ENCODE results near the gene PRR19. TPM values are rescaled to one million over a fixed set of nuclear protein-coding genes. Genes with fewer than 3 reads are reported as not detected.
A peak's percentile ranks its signal among the peaks of the same experiment; 100 is the strongest.

The PRR19 gene
- total RNA-seq, 6 experiments from 2014 or later = 0.67 to 2.0 (median 0.86) TPM

- Mint-ChIP-seq H3K9me3 (no peaks in the 10 kb centered on the region), H3K4me3 (no peak overlapping the region), H3K27me3 (ENCODE audit: insufficient read depth) (peaks cover 26% of the 10 kb centered on the region), H3K36me3 (ENCODE audit: low read depth) (no peaks in the 10 kb centered on the region), H3K27ac (no peak overlapping the region), H3K4me1 (ENCODE audit: low read depth) (peaks cover 22% of the 10 kb centered on the region)
- no peak for DNase-seq
- TF ChIP-seq, protein P1, sequence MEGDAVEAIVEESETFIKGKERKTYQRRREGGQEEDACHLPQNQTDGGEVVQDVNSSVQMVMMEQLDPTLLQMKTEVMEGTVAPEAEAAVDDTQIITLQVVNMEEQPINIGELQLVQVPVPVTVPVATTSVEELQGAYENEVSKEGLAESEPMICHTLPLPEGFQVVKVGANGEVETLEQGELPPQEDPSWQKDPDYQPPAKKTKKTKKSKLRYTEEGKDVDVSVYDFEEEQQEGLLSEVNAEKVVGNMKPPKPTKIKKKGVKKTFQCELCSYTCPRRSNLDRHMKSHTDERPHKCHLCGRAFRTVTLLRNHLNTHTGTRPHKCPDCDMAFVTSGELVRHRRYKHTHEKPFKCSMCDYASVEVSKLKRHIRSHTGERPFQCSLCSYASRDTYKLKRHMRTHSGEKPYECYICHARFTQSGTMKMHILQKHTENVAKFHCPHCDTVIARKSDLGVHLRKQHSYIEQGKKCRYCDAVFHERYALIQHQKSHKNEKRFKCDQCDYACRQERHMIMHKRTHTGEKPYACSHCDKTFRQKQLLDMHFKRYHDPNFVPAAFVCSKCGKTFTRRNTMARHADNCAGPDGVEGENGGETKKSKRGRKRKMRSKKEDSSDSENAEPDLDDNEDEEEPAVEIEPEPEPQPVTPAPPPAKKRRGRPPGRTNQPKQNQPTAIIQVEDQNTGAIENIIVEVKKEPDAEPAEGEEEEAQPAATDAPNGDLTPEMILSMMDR (IDR thresholded peaks at IDR 0.05) = no peak
Observed at GRCh38 chr19:42322305-42322704, 20.4 kb downstream of the PRR19 start.

- DNase-seq = no peak
- TF ChIP-seq, protein P1 (IDR thresholded peaks at IDR 0.05) = no peak
- Mint-ChIP-seq H3K4me3 (peak overlapping the region; percentile 28; the same call in 1 of the 2 replicates), H3K36me3 (ENCODE audit: low read depth) (no peaks in the 10 kb centered on the region), H3K27ac (no peak overlapping the region), H3K4me1 (ENCODE audit: low read depth) (peaks cover 30% of the 10 kb centered on the region), H3K27me3 (ENCODE audit: insufficient read depth) (peaks cover 26% of the 10 kb centered on the region), H3K9me3 (no peaks in the 10 kb centered on the region)
Observed at GRCh38 chr19:42323473-42323851, 21.5 kb downstream of the PRR19 start.

DNA sequence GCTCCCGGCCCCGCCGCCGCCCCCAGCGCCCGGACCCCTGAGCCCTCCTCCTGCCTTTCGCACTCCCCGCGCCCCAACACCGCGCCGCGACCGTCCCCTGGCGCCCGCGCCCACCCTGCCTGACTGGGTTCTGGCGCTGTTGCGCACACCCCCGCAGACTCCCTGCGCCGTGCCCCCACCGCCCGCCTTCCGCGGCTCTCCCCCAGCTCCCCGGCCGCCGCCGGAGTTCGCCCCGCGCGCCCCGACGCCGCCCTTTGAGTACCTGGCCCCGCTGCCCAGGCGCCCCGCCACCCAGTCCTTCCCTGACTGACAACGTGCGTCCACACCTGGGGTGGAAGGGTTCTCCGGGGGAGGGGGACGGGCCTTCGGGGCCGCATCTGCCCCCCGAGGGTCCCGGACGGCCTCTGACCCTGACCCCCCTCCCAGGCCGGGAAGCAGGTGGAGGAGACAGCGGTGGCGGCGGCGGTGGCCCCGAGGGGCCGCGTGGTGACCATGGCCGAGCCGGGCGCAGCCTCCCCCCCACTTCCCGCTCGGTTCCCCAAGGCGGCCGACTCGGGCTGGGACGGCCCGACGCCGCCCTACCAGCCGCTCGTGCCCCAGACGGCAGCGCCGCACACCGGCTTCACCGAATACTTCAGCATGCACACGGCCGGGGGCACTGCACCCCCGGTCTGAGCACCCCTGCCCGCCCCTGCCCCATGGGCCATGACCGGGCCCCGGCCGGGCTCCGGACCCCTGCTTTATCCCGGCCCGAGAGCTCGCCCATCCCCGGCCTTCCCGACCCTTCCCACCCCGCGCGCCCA is 22.1 kb downstream of the PRR19 start:
- no peak for DNase-seq
- Mint-ChIP-seq H3K27ac (no peak overlapping the region), H3K4me3 (no peak overlapping the region), H3K27me3 (ENCODE audit: insufficient read depth) (peaks cover 26% of the 10 kb centered on the region), H3K4me1 (ENCODE audit: low read depth) (peaks cover 30% of the 10 kb centered on the region), H3K9me3 (no peaks in the 10 kb centered on the region), H3K36me3 (ENCODE audit: low read depth) (no peaks in the 10 kb centered on the region)
- TF ChIP-seq, protein P1 (IDR thresholded peaks at IDR 0.05) = no peak

DNA sequence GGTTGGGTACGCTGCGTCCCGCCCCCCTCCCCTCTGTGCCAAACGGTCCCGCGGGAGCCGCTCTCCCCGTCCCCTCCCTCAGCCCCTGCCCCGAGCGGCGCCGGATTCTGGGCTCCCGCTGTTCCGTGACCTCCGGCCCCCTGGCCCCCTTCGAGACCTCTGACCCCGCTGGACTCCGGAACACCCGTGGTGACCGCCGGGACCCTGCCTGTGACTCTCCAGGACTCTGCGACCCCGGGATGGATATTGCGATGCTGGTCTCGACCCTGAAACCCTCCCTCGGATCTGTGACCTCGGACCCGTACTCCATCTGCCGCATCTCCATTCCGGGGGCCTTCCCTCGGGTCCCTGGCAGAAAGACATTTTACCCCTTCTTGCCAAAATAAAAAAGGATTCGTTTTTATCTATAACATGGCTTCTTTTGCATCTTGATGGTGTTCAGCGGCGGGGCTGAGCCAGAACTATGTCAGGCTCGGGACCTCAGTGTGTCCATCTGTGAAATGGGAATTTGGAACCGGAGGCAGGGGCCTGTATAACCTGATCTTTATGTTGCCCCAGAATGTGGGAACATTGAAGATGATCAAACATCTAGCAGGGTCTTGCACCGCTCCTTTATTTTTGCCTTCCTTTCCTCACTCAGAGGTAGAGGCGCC is 22.8 kb downstream of the PRR19 start:
- DNase-seq = no peak
- H3K36me3 Mint-ChIP-seq (ENCODE audit: low read depth) = no peaks in the 10 kb centered on the region
- H3K27ac Mint-ChIP-seq = peak overlapping the region; percentile 65
- TF ChIP-seq, protein P1 (IDR thresholded peaks at IDR 0.05) = no peak; the same call in 1 of the 2 replicates
- peaks cover 26% of the 10 kb centered on the region for H3K27me3 Mint-ChIP-seq (ENCODE audit: insufficient read depth)
- H3K4me1 Mint-ChIP-seq (ENCODE audit: low read depth) = peaks cover 30% of the 10 kb centered on the region
- peak overlapping the region; percentile 88 for H3K4me3 Mint-ChIP-seq
- H3K9me3 Mint-ChIP-seq = no peaks in the 10 kb centered on the region

GRCh38 chr19:42325308-42325895 is 23.5 kb downstream of the PRR19 start, which contains the start of gene MEGF8:
Gene MEGF8, plus strand, starts transcription at chr19:42325635. Its CDS starts 609 bp downstream, at chr19:42326244.
- Mint-ChIP-seq H3K27ac (peak within 1 kb of the TSS; percentile 65), H3K9me3 (no peaks in the 10 kb centered on the region), H3K36me3 (ENCODE audit: low read depth) (no peaks in the 10 kb centered on the region), H3K27me3 (ENCODE audit: insufficient read depth) (peaks cover 23% of the 10 kb centered on the region), H3K4me1 (ENCODE audit: low read depth) (peaks cover 36% of the 10 kb centered on the region), H3K4me3 (peak within 1 kb of the TSS; percentile 88)
- TF ChIP-seq, protein P1 (IDR thresholded peaks at IDR 0.05) = peak; percentile 88; the same call in 1 of the 2 replicates
- DNase-seq = peak; percentile 98
